SK-N-MC (cell line): ENCODE measurements around the gene NMNAT2.

Experiments used
- EZH2 ChIP-seq: fragments of 200-600 bp; sonication (generic); IDR thresholded peaks from one replicate; pipeline ENCODE4 v1.6.1; 2017; ENCODE audit warnings: antibody characterized with exemption
- POLR2AphosphoS5 ChIP-seq: IDR thresholded peaks from 2 replicates; pipeline ENCODE4 v1.6.1; 2012; ENCODE audit warnings: mild to moderate bottlenecking, low read depth, low read length, borderline replicate concordance

GRCh38 chr1:183200451-183200850, 217.7 kb downstream of the NMNAT2 start:
- TF ChIP-seq POLR2AphosphoS5 (no peak), EZH2 (no peak)
